DMS79 treated with DMSO at 0.1 percent for 48 hours (cell line): Measurements from ENCODE around the gene OSBPL1A.

Experiments used
- DNase-seq: peaks from one replicate; lab custom pipeline; 2025; lab: John Stamatoyannopoulos, UW

Gene OSBPL1A

GRCh38 chr18:24397694-24398368, at the start of gene OSBPL1A:
TSS of gene OSBPL1A (minus strand) at chr18:24397824. CDS start at chr18:24377533, 20,291 bp downstream.
- DNase-seq: peak; percentile 90

DNA sequence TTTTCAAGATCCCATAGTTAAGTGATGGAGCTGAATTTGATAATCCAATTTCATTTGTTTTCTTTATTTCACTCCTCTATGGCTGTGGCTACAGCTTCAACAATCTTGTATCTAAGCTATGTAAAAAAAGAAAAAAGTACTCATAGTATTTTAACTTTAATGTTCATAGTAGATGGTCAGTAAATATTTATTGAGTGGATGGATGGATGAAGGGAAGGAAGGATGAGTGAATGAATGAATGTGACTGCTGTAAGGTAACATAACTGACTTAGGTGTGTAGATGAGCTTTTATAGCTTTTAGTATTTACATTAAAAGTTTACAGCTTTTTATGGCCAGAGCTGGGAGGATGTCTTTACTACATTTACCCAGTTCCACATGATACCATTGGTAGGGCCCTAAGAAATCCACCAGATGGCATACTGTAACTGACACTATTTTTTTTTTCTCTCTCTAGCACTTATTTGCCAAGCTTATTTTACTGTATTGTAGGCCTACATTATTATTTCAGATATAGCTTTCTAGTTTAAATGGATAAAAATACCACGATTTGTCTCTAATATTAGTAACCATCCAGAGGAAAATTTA, 49.4 kb upstream of the OSBPL1A start:
- DNase-seq: no peak

DNA sequence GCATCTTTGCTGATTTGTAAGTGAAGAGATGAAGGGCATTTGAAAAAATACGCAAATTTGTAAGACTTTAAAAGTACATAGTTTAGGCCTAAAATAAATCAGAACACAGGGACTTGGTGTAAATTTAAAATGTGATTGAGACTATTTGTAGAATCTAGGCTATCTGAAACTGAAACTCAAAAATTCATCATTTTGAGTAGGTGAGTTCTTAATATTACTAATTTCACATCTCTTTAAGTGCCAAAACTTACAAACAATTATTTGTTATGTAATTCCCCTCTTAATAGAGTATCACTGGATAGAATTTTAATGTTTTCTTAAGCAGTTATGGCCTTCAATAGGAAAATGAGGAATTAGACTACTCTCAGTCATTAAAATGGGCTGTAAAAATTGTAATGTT, 48.8 kb upstream of the OSBPL1A start:
- DNase-seq: no peak

GRCh38 chr18:24443870-24444269, 46.2 kb upstream of the OSBPL1A start:
- no peak for DNase-seq

- DNase-seq: no peak
These were observed 39.3 kb upstream of the OSBPL1A start for GRCh38 chr18:24436939-24437338.

DNA sequence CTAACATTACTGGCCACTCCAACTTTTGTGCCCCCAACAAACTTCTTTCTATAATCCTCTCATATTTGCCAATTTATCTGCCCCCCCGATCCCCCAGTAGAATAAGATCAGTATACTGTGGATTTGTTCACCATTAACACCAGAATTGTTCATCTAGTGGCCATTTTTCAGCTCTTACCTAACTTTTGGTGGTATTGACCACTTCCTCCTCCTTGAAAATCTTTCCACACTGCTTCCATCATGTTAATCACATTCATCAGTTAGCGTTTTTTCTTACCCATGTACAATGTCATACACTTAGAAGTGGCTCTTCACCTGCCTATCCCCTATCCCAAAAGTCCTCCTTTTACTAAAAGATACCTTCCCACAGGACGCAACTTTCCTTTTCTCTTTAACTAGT, 35.0 kb upstream of the OSBPL1A start:
- DNase-seq: no peak

DNA sequence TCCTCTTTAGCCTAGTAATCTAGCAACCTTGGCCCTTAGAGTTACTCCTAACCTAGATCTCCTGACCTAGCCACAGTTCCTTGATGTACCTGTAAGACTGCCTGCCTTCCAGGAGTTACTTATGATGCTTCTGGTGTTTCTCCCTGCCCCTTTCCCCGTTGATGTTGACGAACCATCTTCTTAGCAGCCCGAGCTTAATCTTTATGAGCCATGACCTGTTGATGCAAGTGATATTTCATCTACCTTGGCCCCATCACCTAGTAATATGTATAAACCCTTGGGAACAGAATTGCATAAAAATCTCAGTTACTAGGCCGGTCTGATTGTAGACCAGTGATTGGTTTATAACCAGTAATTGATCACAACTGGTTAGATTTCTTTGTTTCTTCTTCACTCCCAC, 31.6 kb upstream of the OSBPL1A start:
- DNase-seq: no peak

DNA sequence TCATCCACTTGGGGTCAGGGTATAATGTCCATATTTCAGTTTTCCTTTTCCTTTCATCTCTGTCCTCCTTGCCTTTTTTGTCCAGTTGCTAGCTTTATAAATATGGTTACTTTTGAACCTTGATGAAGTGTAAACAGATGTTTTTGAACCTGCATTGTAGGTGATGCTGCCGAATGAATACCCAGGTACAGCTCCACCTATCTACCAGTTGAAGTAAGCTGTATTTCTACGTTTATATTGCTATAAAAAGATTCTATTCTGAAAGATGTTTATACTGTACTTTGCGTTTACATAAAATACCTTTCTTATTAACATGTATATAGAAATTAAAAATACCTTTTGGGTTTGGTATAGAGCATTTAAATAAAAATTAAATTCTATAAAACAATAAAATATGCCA, 31.1 kb upstream of the OSBPL1A start:
- no peak for DNase-seq

GRCh38 chr18:24427484-24427883, 29.9 kb upstream of the OSBPL1A start:
- peak; percentile 29 for DNase-seq

DNA sequence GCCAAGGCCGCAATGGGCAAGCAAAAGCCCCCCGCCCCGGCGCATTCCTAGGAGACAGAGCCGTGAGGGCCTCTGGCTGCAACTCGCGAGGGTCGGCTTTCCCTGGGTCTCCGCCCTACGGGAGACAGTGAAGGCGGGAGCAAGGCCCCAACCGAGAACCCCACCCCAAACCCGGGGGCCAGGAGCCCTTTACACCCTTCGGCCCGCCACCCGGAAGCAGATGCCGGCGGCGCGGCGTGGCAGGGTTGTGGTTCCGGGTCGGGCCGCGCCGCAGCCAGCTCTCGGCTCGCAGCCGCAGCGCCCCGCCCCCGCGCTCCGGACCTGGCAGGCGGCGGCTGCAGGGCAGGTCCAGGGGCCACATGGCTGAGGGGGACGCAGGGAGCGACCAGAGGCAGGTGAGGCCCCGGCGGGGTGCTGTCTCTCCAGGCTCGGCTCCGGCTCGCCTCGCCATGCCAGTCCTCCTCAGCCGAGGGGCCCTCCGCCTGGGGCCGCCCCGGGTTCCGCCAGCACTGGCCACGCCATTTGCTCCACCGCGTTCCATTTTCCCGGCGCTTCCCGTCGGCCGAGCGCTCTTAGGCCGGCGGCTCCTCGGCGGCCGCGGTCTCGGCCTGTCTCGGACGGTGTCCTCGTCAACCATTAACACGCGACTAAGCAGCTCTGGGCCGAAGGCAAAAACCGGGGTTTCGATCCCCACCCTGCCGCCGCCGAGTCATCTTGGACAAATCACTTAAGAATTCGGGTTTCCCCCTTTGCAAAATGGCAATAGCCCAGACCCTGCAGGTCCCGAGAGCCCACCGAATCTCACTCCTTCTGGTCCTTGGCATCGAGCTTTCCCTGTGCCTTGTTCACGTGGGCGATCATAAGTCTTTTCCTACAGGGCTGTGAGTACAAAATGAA, 29.0 kb upstream of the OSBPL1A start, which contains the start of gene IMPACT:
IMPACT (plus strand) TSS at position 273 of the 897 bp plus-strand sequence; CDS start at position 360, 87 bp downstream.
- DNase-seq: peak; percentile 81

GRCh38 chr18:24426073-24426397, 28.4 kb upstream of the OSBPL1A start:
- no peak for DNase-seq

- no peak for DNase-seq
These were observed 24.2 kb upstream of the OSBPL1A start for GRCh38 chr18:24421831-24422230.

DNA sequence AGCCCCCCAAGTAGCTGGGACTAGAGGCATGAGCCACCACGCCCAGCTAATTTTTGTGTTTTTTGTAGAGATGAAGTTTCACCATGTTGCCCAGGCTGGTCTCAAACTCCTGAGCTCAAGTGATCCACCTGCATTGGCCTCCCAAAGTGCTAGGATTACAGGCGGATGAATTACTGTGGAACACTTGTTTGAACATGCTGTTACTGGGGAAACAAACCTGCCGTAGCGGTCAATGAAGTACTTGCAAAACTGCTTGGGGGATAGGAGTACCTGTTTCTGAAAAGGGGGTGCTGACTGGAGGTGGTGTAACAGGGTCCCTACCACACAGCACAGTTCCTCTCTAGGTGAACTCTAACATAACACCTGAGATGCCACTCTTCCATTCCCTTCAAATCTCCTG, 22.9 kb upstream of the OSBPL1A start:
- DNase-seq: no peak

GRCh38 chr18:24417480-24417879, 19.9 kb upstream of the OSBPL1A start:
- DNase-seq: no peak

GRCh38 chr18:24414349-24415003, 16.9 kb upstream of the OSBPL1A start:
- no peak for DNase-seq

- DNase-seq: no peak
These were observed 15.5 kb upstream of the OSBPL1A start for GRCh38 chr18:24413148-24413547.

GRCh38 chr18:24408496-24408895, 10.9 kb upstream of the OSBPL1A start:
- DNase-seq: no peak

GRCh38 chr18:24404591-24404990, 7.0 kb upstream of the OSBPL1A start:
- no peak for DNase-seq

- no peak for DNase-seq
These were observed 5.5 kb upstream of the OSBPL1A start for GRCh38 chr18:24403076-24403475.

DNA sequence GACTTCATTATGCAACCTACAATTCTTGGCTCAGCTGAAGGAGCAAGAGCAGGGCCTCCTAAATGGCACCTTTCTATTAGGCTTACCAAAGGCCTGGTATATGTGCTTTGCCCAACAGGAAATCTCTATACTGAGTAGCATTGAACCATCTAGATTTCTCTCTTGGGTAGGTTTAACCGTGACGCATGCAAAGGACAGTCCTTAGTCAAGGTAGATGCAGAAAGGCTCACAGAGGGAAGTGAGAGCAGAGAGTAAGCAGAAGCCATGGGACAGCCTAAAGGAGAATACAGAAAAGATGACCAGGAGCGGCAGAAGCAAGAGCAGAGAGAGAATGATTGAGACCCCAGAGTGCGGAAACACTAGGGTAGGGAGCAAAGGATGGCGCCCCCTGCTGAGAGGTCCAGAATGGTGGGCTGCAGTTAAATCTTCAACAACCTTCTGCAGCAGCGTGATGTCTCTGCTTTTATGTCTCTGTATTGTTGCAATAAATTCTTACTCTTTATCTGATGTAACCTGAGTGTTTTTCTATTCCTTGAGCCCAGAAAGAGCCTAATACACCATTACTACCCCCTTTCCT, 4.7 kb upstream of the OSBPL1A start:
- no peak for DNase-seq

GRCh38 chr18:24400587-24400986, 3.0 kb upstream of the OSBPL1A start:
- no peak for DNase-seq

DNA sequence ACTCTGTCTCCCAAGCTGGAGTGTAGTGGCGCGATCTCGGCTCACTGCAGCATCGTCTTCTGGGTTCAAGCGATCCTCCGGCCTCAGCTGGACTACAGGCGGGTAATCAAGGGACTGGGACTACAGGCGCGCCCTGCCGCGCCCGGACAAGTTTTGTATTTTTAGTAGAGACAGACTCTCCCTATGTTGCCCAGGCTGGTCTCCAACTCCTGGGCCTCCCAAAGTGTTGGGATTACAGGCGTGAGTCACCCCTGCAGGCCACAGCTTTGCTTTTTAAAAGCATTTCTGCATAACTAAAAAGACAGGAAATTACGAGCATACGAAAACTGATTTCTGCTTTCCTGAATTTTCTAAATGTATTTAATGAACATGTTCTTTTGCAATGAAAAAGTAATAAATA, 916 bp upstream of the OSBPL1A start:
- no peak for DNase-seq
